B cell (primary cell): ENCODE results near the gene HOGA1. TPM values are rescaled to one million over a fixed set of nuclear protein-coding genes. Genes with fewer than 3 reads are reported as not detected.

Experiments used
- ATAC-seq: fragments of 200-7000 bp; cut with Tn5 transposase; one replicate; pipeline ENCODE4 v1.10.0; 2021; ENCODE audit warnings: low read depth, mild to moderate bottlenecking, moderate number of reproducible peaks, moderate library complexity
- CTCF ChIA-PET: fragments of 350-600 bp; sonication (Branson Sonifier 250); formaldehyde crosslinking; loops from one replicate; lab custom pipeline; 2021; ENCODE audit warnings: antibody characterized with exemption, inconsistent platforms; lab: Charles Lee
- POLR2A ChIA-PET: fragments of 350-600 bp; sonication (Branson Sonifier 250); formaldehyde crosslinking; loops from one replicate; lab custom pipeline; 2021; ENCODE audit warnings: antibody characterized with exemption; lab: Charles Lee
- DNase-seq: peaks from one replicate; pipeline ENCODE4 v3.0.0; 2013
- H2AFZ ChIP-seq: 2 replicates; pipeline ENCODE4 v1.6.1; 2012; ENCODE audit warnings: mild to moderate bottlenecking, low read depth, low read length; ENCODE audit not compliant: insufficient read depth, poor library complexity, severe bottlenecking
- H3K27ac ChIP-seq, 2 donors: 1 replicate in 1 of 2; 2 replicates in 1 of 2; pipeline ENCODE4 v1.5.1; 2012 to 2013; ENCODE audit warnings: low read length in 2 of 2, mild to moderate bottlenecking in 2 of 2, moderate library complexity in 1 of 2
- H3K27me3 ChIP-seq, 4 experiments: fragments of 200-600 bp in 1 of 4; sonication (generic) in 1 of 4; replicated peaks in 1 of 4; 1 replicate in 2 of 4; 2 replicates in 2 of 4; pipeline versions ENCODE4 v1.6.1 to v1.7.0; 2013 to 2016; ENCODE audit warnings: low read length in 3 of 4, mild to moderate bottlenecking in 2 of 4, mixed read lengths in 1 of 4, moderate library complexity in 1 of 4; ENCODE audit not compliant: insufficient read depth in 4 of 4, control insufficient read depth in 3 of 4; ENCODE audit errors: control extremely low read depth in 1 of 4
- H3K36me3 ChIP-seq, 2 experiments: replicated peaks in 1 of 2; 1 replicate in 1 of 2; 2 replicates in 1 of 2; pipeline versions ENCODE4 v1.6.1 to v1.7.1; 2013; ENCODE audit warnings: low read length in 1 of 2; ENCODE audit not compliant: insufficient read depth in 2 of 2, control insufficient read depth in 1 of 2; ENCODE audit errors: control extremely low read depth in 1 of 2, extremely low read depth in 1 of 2
- H3K4me1 ChIP-seq, 2 donors: fragments of 200-600 bp in 1 of 2; sonication (generic) in 1 of 2; 1 replicate in 1 of 2; 2 replicates in 1 of 2; pipeline versions ENCODE4 v1.5.1 to v1.6.1; 2013 to 2017; ENCODE audit warnings: low read length in 2 of 2; ENCODE audit not compliant: control insufficient read depth in 2 of 2, insufficient read depth in 2 of 2
- H3K4me2 ChIP-seq: replicated peaks from 2 replicates; pipeline ENCODE3; 2012; ENCODE audit warnings: mild to moderate bottlenecking, low read depth, low read length; ENCODE audit not compliant: poor library complexity, severe bottlenecking
- H3K4me3 ChIP-seq, 5 experiments: fragments of 200-600 bp in 1 of 5; sonication (generic) in 1 of 5; 1 replicate in 3 of 5; 2 replicates in 2 of 5; pipeline versions ENCODE4 v1.5.1 to v1.7.0; 2011 to 2016; ENCODE audit warnings: low read length in 4 of 5, mild to moderate bottlenecking in 4 of 5, low read depth in 2 of 5, control low read depth in 1 of 5, moderate library complexity in 1 of 5; ENCODE audit not compliant: insufficient read depth in 1 of 5; ENCODE audit errors: control extremely low read depth in 1 of 5, extremely low read depth in 1 of 5
- H3K79me2 ChIP-seq: fragments of 200-600 bp; sonication (generic); one replicate; pipeline ENCODE4 v1.6.0; 2016; ENCODE audit warnings: low read length; ENCODE audit not compliant: control insufficient read depth, insufficient read depth
- H3K9ac ChIP-seq: fragments of 200-600 bp; sonication (generic); 2 replicates; pipeline ENCODE4 v1.6.1; 2017; ENCODE audit warnings: mild to moderate bottlenecking, low read length, moderate library complexity
- H3K9me3 ChIP-seq, 3 donors: one replicate each; pipeline versions ENCODE4 v1.6.1 to v1.7.1; 2013; ENCODE audit warnings: low read length in 2 of 3; ENCODE audit not compliant: control insufficient read depth in 2 of 3, insufficient read depth in 1 of 3; ENCODE audit errors: control extremely low read depth in 1 of 3
- H4K20me1 ChIP-seq: 2 replicates; pipeline ENCODE4 v1.6.0; 2012; ENCODE audit warnings: mild to moderate bottlenecking, low read length; ENCODE audit not compliant: insufficient read depth, control insufficient read depth, poor library complexity, severe bottlenecking
- H3K27ac Mint-ChIP-seq: one replicate; pipeline ENCODE4 v1.8.0; 2021; ENCODE audit warnings: mixed read lengths
- H3K27me3 Mint-ChIP-seq: one replicate; pipeline ENCODE4 v1.8.0; 2021; ENCODE audit warnings: mixed read lengths
- H3K4me1 Mint-ChIP-seq: one replicate; pipeline ENCODE4 v1.8.0; 2021; ENCODE audit warnings: mixed read lengths
- H3K4me3 Mint-ChIP-seq: one replicate; pipeline ENCODE4 v1.8.0; 2021; ENCODE audit warnings: mixed read lengths
- H3K9me3 Mint-ChIP-seq: one replicate; pipeline ENCODE4 v1.8.0; 2022; ENCODE audit warnings: mixed read lengths; ENCODE audit not compliant: insufficient read depth
- EZH2 ChIP-seq: IDR thresholded peaks from 2 replicates; pipeline ENCODE4 v1.6.1; 2012; ENCODE audit warnings: borderline replicate concordance, low read depth, mild to moderate bottlenecking, moderate library complexity, low read length; ENCODE audit not compliant: insufficient read depth, poor library complexity, severe bottlenecking
- WGBS: methylation state at CpG from one replicate; pipeline ENCODE4 v1.1.5; 2013; ENCODE audit warnings: missing lambda C conversion rate; ENCODE audit not compliant: insufficient coverage; 5-methylcytosine and 5-hydroxymethylcytosine counted together
- intact Hi-C: fragments of 100-400 bp; cut with micrococcal nuclease; formaldehyde crosslinking; loops from one replicate; pipeline ENCODE4 v1.10.0; 2022
- polyA plus RNA-seq: library from polyadenylated mRNA; depleted of rRNA; stranded (reverse); fragments of >200 nt; gene quantifications from 2 replicates; pipeline ENCODE4 v1.2.3, GENCODE V29; 2012
- total RNA-seq, 2 donors: library from RNA; stranded (reverse); fragments of 120-200 nt in 1 of 2; gene quantifications; 1 replicate in 1 of 2; 2 replicates in 1 of 2; pipeline versions ENCODE4 v1.2.3 to v1.2.4, GENCODE V29; 2013 to 2022
- TF ChIP-seq, protein P1 (sequence below): fragments of 200-600 bp; IDR thresholded peaks from one replicate; pipeline ENCODE4 v1.8.0; 2022; ENCODE audit warnings: antibody characterized with exemption, mild to moderate bottlenecking

HOGA1 gene
- total and polyA plus RNA-seq, 2 donors (not counting 1 experiment from before 2014, with no cell fraction given), result not detected

DNA sequence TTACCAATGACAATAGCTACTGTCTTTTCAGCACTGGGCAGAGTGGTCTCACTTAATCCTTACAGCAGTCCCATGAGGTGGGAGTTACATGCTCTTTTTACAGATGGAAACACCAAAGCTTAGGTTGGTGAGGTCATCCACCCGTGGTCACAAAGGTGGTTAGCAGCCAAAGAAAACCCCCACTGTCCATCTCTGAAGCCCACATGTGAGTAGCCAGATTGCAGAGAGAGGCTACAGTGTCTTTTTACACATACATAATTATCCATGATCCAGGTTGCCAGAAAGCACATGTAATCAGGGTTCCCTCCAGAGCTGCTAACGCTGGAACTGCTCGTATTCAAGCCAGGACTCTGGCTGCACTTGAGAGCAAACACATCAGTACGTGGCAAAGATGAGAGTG is 36.2 kb upstream of the HOGA1 start:
- Histone ChIP-seq H3K4me3 (no peak overlapping the region), H2AFZ (no peak overlapping the region), H3K4me2 (no peak overlapping the region), H3K36me3 (no peaks in the 10 kb centered on the region), H3K9ac (no peak overlapping the region), H3K27ac (no peak overlapping the region), H3K4me1 (no peaks in the 10 kb centered on the region), H3K27me3 (no peaks in the 10 kb centered on the region), H3K79me2 (no peaks in the 10 kb centered on the region), H3K9me3 (no peaks in the 10 kb centered on the region), H4K20me1 (no peaks in the 10 kb centered on the region)
- ATAC-seq (no peak), DNase-seq (no peak)
- Mint-ChIP-seq H3K27ac (no peak overlapping the region), H3K4me1 (no peaks in the 10 kb centered on the region), H3K27me3 (peaks cover 8% of the 10 kb centered on the region), H3K4me3 (no peak overlapping the region), H3K9me3 (no peaks in the 10 kb centered on the region)
- ChIA-PET CTCF (no interaction called here), POLR2A (no interaction called here)
- intact Hi-C loops, result no loop called here
- 81% methylated on average over 3 of the region's 4 CpGs for WGBS
- TF ChIP-seq, protein P1, sequence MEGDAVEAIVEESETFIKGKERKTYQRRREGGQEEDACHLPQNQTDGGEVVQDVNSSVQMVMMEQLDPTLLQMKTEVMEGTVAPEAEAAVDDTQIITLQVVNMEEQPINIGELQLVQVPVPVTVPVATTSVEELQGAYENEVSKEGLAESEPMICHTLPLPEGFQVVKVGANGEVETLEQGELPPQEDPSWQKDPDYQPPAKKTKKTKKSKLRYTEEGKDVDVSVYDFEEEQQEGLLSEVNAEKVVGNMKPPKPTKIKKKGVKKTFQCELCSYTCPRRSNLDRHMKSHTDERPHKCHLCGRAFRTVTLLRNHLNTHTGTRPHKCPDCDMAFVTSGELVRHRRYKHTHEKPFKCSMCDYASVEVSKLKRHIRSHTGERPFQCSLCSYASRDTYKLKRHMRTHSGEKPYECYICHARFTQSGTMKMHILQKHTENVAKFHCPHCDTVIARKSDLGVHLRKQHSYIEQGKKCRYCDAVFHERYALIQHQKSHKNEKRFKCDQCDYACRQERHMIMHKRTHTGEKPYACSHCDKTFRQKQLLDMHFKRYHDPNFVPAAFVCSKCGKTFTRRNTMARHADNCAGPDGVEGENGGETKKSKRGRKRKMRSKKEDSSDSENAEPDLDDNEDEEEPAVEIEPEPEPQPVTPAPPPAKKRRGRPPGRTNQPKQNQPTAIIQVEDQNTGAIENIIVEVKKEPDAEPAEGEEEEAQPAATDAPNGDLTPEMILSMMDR, result no peak
- no peak for TF ChIP-seq EZH2

GRCh38 chr10:97548828-97549455 is 35.2 kb upstream of the HOGA1 start:
- no peaks in the 10 kb centered on the region for H3K27me3 ChIP-seq
- no peaks in the 10 kb centered on the region for H3K4me1 ChIP-seq
- CTCF ChIA-PET, result interaction anchor here (6.8 kb wide), 1 partner anchor 84 kb away, joined by 96 read pairs; no protein-coding TSS in a partner anchor
- H3K4me3 ChIP-seq, result no peak overlapping the region
- no peak for DNase-seq
- POLR2A ChIA-PET, result no interaction called here
- Mint-ChIP-seq H3K4me1 (no peaks in the 10 kb centered on the region), H3K27ac (no peak overlapping the region), H3K4me3 (no peak overlapping the region), H3K27me3 (peaks cover 3% of the 10 kb centered on the region), H3K9me3 (no peaks in the 10 kb centered on the region)
- H3K27ac ChIP-seq, result no peak overlapping the region
- H2AFZ ChIP-seq, result no peak overlapping the region
- TF ChIP-seq, protein P1, result no peak
- no peak for TF ChIP-seq EZH2
- H3K9me3 ChIP-seq, result no peaks in the 10 kb centered on the region
- intact Hi-C loops, result no loop called here
- H4K20me1 ChIP-seq, result no peaks in the 10 kb centered on the region
- H3K36me3 ChIP-seq, result no peaks in the 10 kb centered on the region
- 90% methylated on average over 13 of the region's 13 CpGs for WGBS
- H3K79me2 ChIP-seq, result no peaks in the 10 kb centered on the region
- ATAC-seq, result no peak
- H3K9ac ChIP-seq, result no peak overlapping the region
- H3K4me2 ChIP-seq, result no peak overlapping the region
